ENCODE data around the gene CREBBP. TPM values are rescaled to one million over a fixed set of nuclear protein-coding genes. Genes with fewer than 3 reads are reported as not detected.

Gene CREBBP
- total and polyA plus RNA-seq, 2 donors from 2014 or later: 5.9 to 74.6 TPM

DNA sequence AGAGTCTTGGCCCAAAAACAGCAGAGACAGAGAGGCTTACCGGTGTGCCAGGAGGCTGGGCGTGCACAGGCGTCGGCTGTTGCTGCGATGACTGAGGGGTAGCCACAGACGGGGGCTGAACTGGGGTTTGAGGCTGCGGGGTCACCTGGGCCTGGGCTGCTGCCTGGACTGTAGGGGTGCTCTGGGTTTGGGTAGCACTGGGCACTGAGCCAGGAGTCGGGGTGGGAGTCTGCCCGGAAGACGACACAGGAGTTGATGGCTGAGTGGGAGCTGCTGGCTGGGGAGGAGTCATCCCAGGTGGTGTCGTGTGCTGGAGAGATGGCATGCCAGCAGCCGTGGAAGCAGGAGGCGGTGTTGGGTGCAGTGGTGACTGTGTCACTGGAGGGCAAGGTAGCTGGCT lies 110.0 kb downstream of the CREBBP start:
- peaks cover 0 to 3% (median 0%) of the 10 kb centered on the region in 3 donors for H3K4me1 ChIP-seq (ENCODE audit: control insufficient read depth in 2 of 3, insufficient read depth in 2 of 3, low read depth in 1 of 3, low read length in 3 of 3)
- no peaks in the 10 kb centered on the region for H3K27me3 ChIP-seq (ENCODE audit: control insufficient read depth, insufficient read depth, low read length)
- TF ChIP-seq, protein P1, sequence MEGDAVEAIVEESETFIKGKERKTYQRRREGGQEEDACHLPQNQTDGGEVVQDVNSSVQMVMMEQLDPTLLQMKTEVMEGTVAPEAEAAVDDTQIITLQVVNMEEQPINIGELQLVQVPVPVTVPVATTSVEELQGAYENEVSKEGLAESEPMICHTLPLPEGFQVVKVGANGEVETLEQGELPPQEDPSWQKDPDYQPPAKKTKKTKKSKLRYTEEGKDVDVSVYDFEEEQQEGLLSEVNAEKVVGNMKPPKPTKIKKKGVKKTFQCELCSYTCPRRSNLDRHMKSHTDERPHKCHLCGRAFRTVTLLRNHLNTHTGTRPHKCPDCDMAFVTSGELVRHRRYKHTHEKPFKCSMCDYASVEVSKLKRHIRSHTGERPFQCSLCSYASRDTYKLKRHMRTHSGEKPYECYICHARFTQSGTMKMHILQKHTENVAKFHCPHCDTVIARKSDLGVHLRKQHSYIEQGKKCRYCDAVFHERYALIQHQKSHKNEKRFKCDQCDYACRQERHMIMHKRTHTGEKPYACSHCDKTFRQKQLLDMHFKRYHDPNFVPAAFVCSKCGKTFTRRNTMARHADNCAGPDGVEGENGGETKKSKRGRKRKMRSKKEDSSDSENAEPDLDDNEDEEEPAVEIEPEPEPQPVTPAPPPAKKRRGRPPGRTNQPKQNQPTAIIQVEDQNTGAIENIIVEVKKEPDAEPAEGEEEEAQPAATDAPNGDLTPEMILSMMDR (IDR thresholded peaks at IDR 0.05; ENCODE audit: borderline replicate concordance, extremely low read depth, insufficient read depth): no peak
- FAIRE-seq (no peak), DNase-seq (peak in 1 of 5 donors; percentile 5)
- H3K9me3 ChIP-seq (ENCODE audit: control insufficient read depth in 2 of 3, insufficient read depth in 1 of 3, low read length in 3 of 3): no peaks in the 10 kb centered on the region
- no peak overlapping the region for H3K4me3 ChIP-seq (ENCODE audit: low read length in 3 of 3)
- H3K9ac ChIP-seq (ENCODE audit: low read length in 3 of 3): no peak overlapping the region
- intact Hi-C loops (cut with DNase I): no loop called here
- no peak overlapping the region for H3K27ac ChIP-seq (ENCODE audit: low read depth in 2 of 2, low read length in 2 of 2)
- H3K36me3 ChIP-seq (ENCODE audit: control insufficient read depth in 2 of 3, insufficient read depth in 3 of 3, low read length in 3 of 3): peaks cover 8 to 75% (median 58%) of the 10 kb centered on the region in 3 donors

DNA sequence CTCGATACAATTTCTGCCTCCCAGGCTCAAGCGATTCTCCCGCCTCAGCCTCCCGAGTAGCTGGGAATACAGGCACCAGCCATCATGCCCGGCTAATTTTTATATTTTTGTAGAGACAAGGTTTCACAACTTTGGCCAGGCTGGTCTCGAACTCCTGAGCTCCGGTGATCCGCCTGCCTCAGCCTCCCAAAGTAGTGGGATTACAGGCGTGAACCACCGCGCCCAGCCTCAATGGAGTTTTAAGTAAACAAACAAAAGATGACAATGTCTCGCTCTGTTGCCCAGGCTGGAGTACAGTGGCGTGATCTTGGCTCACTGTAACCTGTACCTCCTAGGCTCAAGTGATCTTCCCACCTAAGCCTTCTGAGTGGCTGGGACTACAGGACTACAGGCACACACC lies 110.6 kb downstream of the CREBBP start:
- Histone ChIP-seq H3K9ac (ENCODE audit: low read length in 3 of 3) (no peak overlapping the region), H3K27ac (ENCODE audit: low read depth in 2 of 2, low read length in 2 of 2) (no peak overlapping the region), H3K36me3 (ENCODE audit: control insufficient read depth in 2 of 3, insufficient read depth in 3 of 3, low read length in 3 of 3) (peaks cover 11 to 73% (median 56%) of the 10 kb centered on the region in 3 donors), H3K4me1 (ENCODE audit: control insufficient read depth in 2 of 3, insufficient read depth in 2 of 3, low read depth in 1 of 3, low read length in 3 of 3) (peaks cover 0 to 3% (median 0%) of the 10 kb centered on the region in 3 donors), H3K9me3 (ENCODE audit: control insufficient read depth in 2 of 3, insufficient read depth in 1 of 3, low read length in 3 of 3) (no peaks in the 10 kb centered on the region), H3K27me3 (ENCODE audit: control insufficient read depth, insufficient read depth, low read length) (no peaks in the 10 kb centered on the region), H3K4me3 (ENCODE audit: low read length in 3 of 3) (no peak overlapping the region)
- DNase-seq: no peak
- intact Hi-C loops (cut with DNase I): no loop called here
- no peak for FAIRE-seq
- TF ChIP-seq, protein P1 (IDR thresholded peaks at IDR 0.05; ENCODE audit: borderline replicate concordance, extremely low read depth, insufficient read depth): no peak

DNA sequence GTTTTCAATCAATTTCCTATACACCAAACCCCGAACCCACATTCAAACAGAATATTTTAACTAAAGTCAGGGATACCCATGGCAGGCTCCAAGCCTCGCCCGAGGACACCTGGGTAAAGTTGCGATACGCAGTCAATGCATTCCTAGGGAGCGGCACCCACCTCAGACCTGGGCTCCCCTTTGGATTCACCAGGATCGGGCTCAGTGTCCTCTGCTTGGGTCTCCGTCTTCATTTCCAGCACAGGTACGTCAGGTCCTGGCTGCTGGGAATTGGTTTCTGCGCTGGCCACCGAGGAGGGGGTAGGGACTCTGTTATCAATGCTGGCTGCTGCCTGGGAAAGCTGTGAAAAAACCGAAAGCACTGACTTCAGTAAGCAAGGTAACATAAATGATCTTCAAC lies 111.5 kb downstream of the CREBBP start:
- Histone ChIP-seq H3K36me3 (ENCODE audit: control insufficient read depth in 2 of 3, insufficient read depth in 3 of 3, low read length in 3 of 3) (peaks cover 9 to 64% (median 47%) of the 10 kb centered on the region in 3 donors), H3K27me3 (ENCODE audit: control insufficient read depth, insufficient read depth, low read length) (no peaks in the 10 kb centered on the region), H3K27ac (ENCODE audit: low read depth in 2 of 2, low read length in 2 of 2) (no peak overlapping the region), H3K9me3 (ENCODE audit: control insufficient read depth in 2 of 3, insufficient read depth in 1 of 3, low read length in 3 of 3) (no peaks in the 10 kb centered on the region), H3K4me3 (ENCODE audit: low read length in 3 of 3) (no peak overlapping the region), H3K9ac (ENCODE audit: low read length in 3 of 3) (no peak overlapping the region), H3K4me1 (ENCODE audit: control insufficient read depth in 2 of 3, insufficient read depth in 2 of 3, low read depth in 1 of 3, low read length in 3 of 3) (no peaks in the 10 kb centered on the region)
- TF ChIP-seq, protein P1 (IDR thresholded peaks at IDR 0.05; ENCODE audit: borderline replicate concordance, extremely low read depth, insufficient read depth): no peak
- FAIRE-seq: no peak
- intact Hi-C loops (cut with DNase I): no loop called here
- DNase-seq: no peak

All from kidney (tissue), 14 donors.